ENCODE data around the gene RAI1.
"Not testable (repeated sequence)": the region's sequence is repeated elsewhere in the genome, so short reads cannot be mapped to it uniquely, and the experiment has no call there.

Gene RAI1

DNA sequence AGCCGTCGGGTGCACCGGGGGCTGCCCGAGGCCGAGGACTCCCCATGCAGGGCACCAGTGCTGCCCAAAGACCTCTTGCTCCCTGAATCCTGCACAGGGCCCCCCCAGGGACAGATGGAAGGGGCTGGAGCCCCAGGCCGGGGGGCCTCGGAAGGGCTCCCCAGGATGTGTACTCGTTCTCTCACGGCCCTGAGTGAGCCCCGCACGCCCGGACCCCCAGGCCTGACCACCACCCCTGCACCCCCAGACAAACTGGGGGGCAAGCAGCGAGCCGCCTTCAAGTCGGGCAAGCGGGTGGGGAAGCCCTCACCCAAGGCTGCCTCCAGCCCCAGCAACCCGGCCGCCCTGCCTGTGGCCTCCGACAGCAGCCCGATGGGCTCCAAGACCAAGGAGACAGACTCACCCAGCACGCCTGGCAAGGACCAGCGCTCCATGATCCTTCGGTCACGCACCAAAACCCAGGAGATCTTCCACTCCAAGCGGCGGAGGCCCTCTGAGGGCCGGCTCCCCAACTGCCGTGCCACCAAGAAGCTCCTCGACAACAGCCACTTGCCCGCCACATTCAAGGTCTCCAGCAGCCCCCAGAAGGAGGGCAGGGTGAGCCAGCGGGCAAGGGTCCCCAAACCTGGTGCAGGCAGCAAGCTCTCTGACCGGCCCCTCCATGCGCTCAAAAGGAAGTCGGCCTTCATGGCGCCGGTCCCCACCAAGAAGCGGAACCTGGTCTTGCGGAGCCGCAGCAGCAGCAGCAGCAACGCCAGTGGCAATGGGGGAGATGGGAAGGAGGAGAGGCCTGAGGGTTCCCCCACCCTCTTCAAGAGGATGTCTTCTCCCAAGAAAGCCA, 114.9 kb downstream of the RAI1 start:
- no peak for DNase-seq (ENCODE audit: extremely low read depth in 1 of 2, low read depth in 1 of 2)

DNA sequence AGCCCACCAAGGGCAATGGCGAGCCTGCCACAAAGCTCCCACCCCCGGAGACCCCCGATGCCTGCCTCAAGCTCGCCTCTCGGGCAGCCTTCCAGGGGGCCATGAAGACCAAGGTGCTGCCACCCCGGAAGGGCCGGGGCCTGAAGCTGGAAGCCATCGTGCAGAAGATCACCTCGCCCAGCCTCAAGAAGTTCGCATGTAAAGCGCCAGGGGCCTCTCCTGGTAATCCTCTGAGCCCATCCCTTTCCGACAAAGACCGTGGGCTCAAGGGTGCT, 115.5 kb downstream of the RAI1 start:
- no peak for DNase-seq (ENCODE audit: extremely low read depth in 1 of 2, low read depth in 1 of 2)

DNA sequence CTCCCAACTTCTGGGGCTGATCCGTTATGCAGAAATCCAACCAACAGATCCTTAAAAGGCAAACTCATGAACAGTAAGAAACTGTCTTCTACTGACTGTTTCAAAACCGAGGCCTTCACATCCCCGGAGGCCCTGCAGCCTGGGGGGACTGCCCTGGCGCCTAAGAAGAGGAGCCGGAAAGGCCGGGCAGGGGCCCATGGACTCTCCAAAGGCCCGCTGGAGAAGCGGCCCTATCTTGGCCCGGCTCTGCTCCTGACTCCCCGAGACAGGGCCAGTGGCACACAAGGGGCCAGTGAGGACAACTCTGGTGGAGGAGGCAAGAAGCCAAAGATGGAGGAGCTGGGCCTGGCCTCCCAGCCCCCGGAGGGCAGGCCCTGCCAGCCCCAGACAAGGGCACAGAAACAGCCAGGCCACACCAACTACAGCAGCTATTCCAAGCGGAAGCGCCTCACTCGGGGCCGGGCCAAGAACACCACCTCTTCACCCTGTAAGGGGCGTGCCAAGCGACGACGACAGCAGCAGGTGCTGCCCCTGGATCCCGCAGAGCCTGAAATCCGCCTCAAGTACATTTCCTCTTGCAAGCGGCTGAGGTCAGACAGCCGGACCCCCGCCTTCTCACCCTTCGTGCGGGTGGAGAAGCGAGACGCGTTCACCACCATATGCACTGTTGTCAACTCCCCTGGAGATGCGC, 116.0 kb downstream of the RAI1 start:
- DNase-seq (ENCODE audit: extremely low read depth in 1 of 2, low read depth in 1 of 2): no peak

DNA sequence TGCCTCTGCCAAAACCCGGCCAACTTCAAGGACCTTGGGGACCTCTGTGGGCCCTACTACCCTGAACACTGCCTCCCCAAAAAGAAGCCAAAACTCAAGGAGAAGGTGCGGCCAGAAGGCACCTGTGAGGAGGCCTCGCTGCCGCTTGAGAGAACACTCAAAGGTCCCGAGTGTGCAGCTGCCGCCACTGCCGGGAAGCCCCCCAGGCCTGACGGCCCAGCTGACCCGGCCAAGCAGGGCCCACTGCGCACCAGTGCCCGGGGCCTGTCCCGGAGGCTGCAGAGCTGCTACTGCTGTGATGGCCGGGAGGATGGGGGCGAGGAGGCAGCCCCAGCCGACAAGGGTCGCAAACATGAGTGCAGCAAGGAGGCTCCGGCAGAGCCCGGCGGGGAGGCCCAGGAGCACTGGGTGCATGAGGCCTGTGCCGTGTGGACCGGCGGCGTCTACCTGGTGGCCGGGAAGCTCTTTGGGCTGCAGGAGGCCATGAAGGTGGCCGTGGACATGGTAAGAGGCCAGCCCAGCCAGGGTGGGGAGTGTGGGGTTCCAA, 116.8 kb downstream of the RAI1 start:
- DNase-seq (ENCODE audit: extremely low read depth in 1 of 2, low read depth in 1 of 2): no peak

DNA sequence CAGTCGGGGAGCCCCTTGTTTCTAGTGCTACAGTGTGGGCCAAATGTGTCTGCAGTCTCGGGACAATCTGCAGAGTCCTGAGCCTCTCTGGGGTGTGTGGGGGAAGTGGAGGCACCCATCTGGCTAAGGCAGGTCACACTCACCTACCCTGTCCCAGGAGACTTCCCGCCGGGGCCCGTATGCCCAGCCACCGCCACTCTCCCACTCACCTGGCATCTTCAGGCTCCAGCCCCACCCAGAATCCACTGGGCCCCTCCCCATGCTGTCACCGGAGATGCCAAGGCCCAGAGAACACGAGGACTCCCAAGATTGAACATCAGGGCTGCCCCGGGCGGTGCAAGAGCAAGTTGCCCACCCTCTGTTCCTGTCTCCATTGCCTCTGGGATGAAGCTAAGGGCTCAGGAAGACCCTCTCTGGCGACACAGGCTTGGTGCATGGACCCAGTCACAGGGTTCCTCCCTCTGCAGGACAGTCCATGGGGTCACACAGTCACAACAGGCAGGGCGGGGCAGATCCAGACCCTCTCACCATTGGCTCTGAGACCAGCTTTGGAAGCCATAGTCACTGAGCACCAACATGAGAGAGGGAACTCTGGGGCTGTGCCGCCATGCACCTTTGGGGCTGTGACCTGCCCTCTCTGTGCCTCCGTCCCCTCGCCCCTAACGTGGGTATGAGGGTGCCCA, 117.5 kb downstream of the RAI1 start:
- no peak for DNase-seq (ENCODE audit: extremely low read depth in 1 of 2, low read depth in 1 of 2)

DNA sequence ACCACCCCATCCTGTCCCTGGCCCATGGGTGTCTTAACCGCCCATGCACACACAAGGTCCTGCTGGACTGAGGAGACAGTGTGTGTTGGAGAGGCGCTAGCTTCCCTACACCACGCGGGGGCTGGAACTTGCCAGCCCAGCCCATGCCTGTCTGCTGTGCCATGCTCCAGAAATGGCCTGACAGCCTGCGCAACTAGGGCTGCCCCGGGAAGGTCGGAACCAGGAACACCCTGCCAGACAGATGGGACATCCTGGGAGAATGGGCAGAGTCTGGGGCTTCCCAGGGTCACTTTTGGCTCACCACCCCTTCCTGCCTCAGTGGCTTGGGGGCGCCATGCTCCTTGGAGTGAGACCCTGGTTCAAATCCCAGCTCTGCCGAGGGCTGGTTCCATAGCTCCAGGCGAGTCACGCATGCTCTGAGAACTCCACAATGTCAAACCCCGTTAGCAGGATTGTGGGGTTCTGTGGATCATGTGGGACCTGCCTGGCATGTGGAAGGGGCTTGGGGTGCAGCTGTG, 119.3 kb downstream of the RAI1 start:
- no peak for DNase-seq (ENCODE audit: extremely low read depth in 1 of 2, low read depth in 1 of 2)

DNA sequence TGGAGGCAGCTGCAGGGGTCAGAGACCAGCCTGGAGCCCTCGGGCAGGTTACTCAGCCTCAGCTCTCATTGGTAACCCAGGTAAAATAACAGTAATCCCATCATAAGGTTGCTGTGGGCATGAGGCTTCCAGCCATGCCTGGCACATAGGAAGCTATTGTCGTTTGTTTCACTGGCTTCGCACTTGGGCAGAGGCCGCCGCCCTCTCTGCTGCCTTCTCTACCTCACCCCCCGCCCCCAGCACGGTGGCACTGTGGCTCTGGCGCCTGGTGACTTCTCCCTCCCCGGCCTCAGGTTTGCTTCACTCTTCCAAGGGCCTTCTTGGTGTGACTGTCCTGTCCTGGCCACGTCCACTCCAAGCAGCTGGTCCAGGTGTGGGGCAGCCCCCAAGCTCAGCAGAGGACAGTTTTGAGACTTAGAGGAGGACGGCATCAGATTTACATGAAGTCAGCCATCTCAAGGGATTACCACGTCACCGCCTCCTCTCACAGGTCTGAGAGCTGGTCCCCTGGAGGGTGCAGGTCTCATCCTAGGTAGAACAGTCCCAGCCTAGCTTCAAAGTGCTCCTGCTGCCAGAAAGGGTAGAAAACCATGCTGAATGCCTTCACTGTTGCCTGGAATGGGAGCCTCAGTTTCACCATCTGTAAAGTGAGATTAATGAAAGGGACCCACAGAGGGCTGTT, 120.7 kb downstream of the RAI1 start:
- DNase-seq (ENCODE audit: extremely low read depth in 1 of 2, low read depth in 1 of 2): no peak

DNA sequence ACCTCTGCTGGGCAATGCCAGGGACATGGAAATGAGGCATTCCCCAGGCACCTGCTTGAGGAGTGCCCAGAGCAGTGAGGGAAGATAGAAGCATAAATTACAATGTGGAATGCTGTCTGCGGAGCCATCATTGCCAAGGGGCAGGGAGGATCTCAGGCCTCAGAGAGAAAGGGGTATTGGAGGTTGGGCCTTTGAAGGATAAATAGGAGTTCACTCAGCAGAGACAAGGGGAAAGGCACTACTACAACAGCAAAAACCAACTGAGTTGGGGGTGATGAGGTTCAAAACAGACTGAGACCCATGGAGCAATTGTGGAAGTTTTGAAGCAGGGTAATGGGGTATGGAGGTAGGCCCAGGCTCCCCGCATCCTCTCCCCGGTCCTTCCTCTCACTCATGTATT, 122.7 kb downstream of the RAI1 start:
- no peak for DNase-seq (ENCODE audit: extremely low read depth in 1 of 2, low read depth in 1 of 2)

DNA sequence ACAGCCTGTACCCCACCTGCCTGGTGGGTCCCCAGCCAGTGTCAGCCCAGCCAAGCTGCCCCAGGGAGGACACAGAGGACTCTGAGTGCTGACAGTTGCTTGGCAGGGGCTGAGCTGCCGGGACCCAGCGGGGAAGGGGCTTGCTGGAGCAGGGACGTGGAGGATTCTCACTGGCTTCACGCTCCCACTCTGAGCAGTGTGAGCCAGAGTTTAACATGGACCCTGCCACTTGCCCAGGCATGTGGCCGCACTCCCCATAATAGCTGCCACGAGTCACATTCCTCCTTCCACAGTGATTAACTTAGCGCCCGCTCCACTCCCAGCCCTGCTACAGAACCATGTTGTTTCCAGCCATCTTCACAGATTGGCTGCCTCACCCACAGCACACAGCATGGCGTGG, 124.3 kb downstream of the RAI1 start:
- DNase-seq (ENCODE audit: extremely low read depth in 1 of 2, low read depth in 1 of 2): no peak

DNA sequence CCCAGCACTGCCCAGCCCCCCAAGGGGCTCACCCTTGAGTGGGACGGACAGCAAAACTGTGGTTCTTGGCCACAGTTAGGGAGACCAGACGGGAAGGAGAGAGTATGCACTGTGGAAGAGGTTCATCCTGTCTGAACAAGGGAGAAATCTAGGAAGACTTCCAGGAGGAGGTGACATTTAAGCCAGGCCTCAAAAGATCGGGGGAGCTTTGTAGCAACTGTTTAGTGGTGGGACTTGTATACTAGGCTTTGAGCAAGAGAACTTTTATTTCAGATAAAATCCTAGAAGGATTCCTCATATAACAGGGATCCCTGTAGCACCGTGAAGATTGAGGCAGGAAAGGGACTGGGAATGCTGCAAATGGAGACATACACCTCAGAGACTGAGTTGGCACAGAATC, 124.8 kb downstream of the RAI1 start:
- DNase-seq (ENCODE audit: extremely low read depth in 1 of 2, low read depth in 1 of 2): no peak

DNA sequence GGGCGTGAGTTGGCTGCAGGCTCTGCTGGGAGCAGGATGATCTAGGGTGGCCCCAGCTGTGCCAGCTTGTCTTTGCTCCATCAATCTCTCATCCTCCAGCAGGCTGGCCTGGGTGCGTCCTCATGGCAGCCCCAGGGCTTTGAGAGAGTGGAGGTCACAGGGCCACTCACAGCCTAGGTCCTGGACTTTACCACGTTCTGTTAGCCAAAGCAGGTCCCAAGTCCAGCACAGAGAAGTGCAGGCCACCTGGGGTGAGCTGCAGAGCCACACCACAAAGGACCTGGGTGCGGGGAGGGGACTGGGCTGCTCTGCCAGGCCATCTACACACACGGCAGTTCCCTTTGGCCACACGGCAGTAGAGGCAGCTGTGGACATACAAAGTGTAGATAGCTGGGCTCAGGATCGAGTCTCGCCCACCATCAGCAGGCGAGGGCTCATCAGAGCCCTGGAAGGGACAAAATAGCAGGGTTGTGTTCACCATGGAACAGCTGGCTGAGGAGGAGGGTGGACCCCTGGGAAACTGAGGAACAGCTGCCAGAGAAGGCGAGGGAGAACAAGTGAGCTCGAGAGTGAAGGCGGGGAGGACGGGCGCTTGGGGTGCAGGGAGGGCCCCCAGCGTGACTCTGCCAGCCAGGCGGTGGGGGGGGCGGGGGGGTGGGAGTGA, 125.5 kb downstream of the RAI1 start:
- no peak for DNase-seq (ENCODE audit: extremely low read depth in 1 of 2, low read depth in 1 of 2)

DNA sequence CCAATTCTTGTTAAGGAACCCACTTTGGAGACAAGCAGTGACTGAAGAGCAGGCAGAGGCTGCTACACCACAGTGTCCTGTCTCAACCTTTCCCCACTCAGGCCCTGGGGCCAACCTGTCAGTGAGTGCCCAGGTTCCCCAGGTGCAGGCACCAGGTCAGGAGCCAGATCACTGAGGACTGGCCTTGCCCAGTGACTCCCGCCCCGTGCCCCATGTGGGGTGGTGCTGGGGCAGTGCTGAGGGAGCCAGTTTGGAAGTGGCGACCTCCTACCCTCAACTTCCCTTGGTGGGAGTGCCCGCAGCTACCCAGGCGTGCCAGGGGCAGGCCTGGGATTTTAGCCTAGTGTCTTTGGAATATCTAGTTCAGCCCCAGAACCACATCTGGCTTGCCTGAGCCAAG, 126.2 kb downstream of the RAI1 start:
- DNase-seq (ENCODE audit: extremely low read depth in 1 of 2, low read depth in 1 of 2): no peak

DNA sequence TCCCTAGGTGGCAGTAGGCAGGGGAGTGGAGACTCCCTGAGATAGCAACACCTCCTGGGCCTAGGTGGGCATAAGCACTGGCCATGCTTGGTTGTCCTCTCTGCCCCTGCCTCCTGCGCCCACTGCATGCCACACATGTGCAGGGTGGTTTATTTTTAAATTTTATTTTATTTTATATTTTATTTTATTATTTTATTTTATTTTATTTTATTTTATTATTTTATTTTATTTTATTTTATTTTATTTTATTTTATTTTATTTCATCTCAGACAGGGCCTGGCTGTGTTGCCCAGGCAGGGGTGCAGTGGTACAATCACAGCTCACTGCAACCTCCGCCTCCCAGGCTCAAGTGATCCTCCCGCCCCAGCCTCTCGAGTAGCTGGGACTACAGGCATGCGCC, 126.9 kb downstream of the RAI1 start:
- DNase-seq (ENCODE audit: extremely low read depth in 1 of 2, low read depth in 1 of 2): not testable (repeated sequence)

DNA sequence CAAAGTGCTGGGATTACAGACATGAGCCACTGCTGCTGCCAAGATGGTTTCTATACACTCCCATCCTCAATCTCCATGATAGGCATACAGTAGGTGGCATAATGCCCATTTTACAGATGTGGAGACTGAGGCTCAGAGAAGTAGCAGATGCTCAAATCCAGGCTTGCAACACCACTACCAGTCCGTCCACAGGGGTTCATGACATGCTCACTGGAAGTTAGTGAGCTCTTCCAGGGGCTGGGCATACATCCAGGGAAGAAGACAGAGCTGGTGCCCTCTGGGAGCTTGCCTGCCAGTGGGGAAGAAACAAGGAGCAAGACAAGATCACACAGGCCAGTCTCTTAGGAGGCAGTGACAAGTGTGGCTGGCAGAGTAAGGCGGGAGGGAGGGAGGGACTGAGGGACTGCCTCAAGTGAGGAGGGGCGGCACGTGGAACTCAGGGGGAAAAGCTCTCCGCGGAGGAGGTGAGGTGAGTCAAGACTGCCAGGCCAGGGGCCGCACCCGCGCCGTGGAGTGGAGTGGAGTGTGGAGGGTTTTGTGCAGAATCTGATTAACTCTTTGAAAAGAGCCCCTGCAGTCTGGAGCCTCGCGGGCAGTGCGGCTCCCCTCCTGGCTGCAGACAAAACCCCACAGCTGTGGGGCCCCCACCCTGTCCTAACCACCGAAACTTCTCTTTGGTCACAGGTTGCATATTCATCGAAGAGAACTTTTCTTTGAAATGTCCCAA, 127.6 kb downstream of the RAI1 start:
- DNase-seq (ENCODE audit: extremely low read depth in 1 of 2, low read depth in 1 of 2): no peak

DNA sequence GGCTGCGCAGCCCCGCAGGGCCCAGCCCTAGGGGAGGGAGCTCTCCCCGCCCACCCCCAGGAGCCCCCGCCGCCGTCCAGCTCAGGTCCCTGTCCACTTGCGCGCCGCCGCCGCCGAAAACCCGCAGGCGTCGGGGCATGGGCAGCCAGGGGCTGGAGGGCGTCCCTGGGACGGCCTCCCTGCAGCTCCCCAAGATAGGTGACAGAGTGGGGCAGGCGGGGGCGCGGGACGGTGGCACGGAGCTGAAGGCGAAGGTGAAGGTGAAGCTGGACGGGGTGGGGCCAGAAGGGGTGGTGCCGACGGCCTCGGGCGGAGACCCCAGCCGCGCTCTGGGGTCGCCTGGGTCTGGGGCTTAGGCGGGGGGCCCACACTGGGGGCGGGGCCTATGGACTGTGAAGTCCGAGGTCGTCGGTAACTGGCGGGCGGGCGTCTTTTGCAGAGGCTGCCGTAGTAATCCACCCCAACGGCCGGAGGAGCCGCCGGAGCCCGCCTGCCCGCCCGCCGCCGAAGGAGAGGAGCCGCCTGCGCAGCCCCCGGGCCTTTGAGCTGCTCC, 128.3 kb downstream of the RAI1 start:
- no peak for DNase-seq (ENCODE audit: extremely low read depth in 1 of 2, low read depth in 1 of 2)

DNA sequence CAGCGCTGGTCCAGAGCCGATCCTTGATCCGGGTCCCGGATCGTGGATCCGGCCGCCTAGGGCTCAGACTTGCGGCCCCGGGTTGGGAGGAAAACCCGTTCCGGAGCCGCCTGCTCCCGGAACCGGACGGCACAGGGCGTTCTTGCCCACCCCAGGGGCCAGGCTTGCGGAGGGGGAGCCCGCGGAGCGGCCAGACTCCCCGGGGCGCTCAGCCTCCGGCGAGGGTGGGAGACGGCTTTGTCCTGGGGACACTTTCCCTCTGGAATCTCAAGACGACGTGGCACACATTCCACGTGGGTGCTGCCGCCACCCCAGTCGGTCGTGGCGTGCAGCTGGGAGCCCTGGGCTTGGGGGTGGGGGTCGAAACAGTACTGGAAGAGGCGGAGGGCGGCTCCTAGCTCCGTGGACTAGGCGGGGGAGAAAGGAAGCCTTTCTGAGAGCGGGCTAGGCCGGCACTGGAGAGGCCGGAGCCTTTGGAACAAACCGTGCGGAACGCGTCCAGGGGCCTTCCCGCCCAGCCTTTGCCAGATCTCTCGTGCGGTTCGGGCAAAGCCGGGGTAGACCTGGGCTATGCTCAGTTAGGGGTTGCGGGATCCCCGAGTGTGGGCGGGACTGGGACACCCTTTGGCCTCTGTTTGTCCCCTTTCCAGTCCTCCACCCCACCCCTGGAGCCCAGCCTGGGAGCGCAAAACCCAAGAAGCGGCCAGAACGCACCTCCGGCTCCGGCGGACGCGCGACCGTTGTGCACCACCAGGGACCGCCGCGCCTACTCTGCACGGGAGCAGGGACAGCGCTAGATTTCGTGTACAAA, 129.0 kb downstream of the RAI1 start:
- DNase-seq (ENCODE audit: extremely low read depth in 1 of 2, low read depth in 1 of 2): no peak

DNA sequence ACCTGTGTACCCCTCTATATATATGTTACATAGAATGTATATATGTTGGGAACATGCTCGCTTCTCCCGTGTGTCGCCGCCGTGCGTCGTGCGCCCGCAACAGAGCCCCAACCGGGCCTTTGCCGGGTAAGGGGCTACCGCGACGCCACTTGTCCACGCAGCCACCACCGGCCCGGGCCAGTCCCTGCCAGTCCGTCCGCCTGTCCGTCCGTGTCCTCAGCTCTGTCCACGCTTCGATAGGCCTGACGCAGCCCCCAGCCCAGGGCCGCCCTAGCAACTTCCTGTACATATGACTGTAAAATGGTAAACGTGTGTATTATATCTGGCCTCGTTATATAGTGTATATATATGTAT, 129.6 kb downstream of the RAI1 start:
- DNase-seq (ENCODE audit: extremely low read depth in 1 of 2, low read depth in 1 of 2): no peak

DNA sequence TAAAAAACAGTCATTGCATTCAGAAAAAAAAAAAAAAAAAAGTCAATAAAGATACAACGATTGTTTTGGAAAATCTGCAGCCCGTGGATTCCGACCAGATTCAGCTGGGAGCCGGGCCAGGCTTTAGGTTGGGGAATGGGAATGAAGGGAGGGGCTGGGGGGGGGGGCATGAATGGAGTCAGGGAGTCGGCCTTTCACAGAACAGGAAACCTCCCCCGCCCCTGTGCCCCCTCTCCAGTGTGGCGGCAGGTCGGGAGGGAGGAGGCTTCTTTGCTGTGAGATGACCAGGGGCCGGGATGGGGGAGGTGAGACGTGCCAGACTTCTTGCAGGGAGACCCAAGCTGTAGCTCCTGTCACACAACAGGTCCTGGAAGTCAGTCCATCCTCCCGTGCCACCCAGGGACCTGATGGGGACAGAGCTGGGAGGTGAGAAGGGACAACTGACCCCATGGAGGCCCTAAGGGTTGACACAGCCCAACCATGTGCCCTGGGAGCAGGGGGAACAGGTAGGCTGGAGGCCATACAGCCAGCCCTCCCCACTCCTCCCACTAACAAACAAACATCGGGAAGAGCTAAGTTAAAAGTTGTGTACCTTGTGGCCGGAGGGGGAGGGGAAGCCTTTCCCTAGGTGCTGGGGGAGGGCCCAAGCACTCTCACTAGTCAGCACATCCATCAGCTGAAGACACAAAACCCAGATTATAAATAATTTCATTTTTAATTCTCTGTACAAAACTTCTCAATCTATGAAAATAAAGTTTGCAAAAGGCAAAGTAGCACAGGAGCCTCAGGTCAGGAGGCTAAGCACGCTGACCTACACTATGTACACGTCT, 130.3 kb downstream of the RAI1 start:
- DNase-seq (ENCODE audit: extremely low read depth in 1 of 2, low read depth in 1 of 2): no peak

Measured in stimulated activated CD8-positive, alpha-beta memory T cell treated with anti-CD3 and anti-CD28 coated beads, Interleukin-7, amount 100 ng/mL, for 48 hours (primary cell).